ENCODE measurements around the gene CKM.
"Not testable (repeated sequence)": the region's sequence is repeated elsewhere in the genome, so short reads cannot be mapped to it uniquely, and the experiment has no call there.

The CKM gene

DNA sequence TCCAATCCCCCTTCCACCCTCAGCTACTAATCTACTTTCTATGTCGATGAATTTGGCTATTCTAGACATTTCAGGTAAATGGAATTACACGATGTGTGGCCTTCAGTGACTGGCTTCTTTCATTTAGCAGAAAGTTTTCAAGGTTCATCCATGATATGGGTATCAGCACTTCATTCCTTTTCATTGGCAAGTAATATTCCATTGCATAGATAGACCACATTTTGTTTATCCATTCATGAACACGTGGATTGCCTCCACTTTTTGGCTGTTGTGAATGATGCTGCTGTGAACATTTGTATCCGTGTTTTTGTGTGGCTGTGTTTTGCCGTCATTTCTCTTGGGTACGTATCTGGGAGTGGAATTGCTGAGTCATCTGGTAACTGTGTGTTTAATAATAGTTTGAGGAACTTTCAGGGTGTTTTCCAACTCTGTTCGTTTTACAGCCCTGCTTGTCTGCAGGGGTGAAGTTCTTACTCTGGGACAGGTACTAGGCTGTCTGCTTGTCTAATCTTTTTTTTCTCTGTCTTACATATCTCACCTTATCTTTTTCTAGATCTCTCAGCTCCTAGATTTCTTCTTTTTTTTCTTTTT lies 39.1 kb downstream of the CKM start:
- DNase-seq, result no peak

DNA sequence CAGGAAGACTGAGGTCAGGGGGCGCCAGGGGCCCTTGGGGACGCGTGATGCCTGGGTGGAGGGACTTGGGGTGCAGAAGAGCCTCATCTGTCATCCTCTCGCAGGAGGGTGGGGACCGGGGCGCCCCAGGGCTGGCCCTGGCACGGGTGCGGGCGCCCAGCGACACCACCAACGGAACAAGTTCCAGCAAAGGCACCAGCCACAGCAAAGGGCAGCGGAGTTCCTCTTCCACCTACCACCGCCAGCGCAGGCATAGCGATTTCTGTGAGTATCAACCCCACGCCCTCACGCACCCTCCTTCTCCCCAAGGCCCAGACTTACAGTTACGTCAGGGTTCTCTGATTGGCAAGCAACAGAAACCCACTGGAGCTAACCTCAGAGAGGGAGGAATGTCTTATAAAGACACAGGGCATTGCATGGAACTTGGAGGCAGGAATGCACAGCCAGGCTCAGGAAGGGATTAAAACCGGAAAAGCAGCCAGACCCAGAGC lies 42.2 kb downstream of the CKM start:
- DNase-seq, result peak; percentile 15

DNA sequence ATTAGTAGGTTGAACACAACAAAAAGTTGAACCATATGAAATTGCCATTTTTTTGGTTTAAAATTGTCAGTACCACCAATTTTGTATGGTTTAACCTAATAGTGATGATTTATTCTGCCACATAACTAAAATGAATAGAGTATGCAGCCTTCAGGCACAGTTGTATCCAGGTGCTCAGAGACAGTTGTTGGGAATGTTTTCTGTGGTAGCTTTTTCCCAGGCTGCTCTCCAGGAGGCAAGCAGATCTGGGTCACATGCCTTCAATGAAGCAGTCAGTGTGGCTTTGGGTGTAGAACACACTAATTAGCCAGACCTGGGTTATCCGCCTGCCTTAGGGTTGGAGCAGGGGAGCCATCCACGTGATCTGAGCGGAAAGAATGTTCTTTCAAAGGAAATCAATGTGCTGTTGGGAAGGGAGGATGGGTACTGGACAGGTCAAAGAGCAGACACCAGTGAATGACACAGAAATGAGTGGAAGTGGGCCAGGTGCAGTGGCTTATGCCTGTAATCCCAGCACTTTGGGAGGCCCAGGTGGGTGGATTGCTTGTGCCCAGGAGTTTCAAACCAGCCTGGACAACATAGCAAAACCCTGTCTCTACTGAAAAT lies 43.0 kb downstream of the CKM start:
- DNase-seq, result no peak

DNA sequence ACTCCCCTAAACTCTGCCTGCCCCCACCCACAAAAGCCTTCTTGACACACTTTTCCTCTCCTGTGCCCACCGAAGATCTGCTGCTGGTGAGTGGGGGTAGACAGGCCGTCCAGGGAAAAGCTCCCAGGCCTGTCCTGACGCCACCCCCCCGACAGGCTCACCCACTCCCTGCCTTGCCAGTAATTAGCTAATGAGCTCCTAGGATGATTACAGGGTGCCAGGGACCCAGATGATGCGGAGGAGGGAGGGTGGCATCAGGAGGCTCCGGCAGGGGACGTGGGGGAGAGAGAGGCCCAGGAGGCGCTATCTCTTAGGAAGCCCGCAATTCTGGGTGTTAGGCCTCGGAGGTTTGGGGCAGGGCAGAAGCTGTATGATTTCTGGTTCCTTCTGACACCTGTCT lies 44.6 kb downstream of the CKM start:
- peak; percentile 27 for DNase-seq

DNA sequence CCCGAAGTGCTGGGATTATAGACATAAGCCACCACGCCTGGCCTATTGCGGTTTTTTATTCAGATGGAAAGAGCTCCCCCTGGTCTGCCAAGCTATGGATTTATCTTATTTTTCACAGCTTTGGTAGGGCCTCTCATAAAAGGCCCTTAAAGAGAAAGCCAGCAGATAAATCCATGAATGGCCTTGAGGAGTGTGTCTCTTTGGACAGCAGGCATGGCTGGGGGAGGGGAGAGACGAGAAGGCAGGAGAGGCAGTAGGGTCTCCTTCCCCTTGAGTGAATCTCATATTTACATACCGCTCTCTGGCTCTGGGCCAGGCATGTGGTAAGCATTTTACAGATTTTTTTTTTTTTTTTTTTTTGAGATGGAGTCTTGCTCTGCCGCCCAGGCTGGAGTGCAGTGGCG lies 46.4 kb downstream of the CKM start:
- peak; percentile 54 for DNase-seq

DNA sequence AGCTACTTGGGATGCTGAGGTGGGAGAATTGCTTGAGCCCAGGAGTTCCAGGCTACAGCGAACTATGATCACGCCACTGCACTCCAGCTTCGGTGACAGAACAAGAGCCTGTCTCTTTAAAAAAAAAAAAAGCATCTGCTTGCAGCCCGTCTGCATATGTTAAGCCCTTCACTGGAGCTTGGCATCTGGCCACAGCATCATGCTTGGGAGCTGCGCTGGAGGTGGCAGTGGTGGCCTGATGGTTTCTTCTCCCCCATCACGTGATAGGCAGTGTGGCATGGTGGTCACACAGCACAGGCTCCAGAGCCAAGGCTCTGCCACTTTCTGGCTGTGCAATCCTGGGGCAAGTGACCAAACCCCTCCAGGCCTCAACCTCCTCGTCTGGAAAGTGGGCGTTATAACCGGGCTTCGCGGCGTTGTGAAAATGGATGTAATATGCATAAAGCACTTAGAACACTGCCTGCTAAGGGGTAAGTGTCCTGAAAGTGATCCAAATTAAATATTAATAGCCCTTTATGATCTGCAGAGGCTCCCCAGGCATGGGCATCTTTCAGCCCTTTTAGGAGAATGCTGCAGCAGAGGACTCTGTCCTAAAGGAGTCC lies 47.2 kb downstream of the CKM start:
- peak; percentile 88 for DNase-seq

DNA sequence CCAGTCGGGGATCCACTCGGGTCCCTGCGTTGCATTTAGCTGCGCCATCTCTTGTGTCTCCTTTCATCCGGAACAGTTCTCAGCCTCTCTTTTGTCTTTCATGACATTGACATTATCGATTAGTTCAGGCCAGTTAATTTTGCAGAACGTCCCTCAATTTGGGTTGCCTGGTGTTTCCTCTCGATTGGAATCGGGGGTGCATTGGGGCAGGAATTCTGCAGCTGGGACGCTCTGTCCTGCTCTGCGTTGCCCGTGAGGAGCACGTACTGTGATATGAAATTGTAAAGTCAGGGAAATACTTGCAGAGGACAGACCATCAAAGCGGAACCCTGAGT lies 49.2 kb downstream of the CKM start:
- DNase-seq, result no peak

DNA sequence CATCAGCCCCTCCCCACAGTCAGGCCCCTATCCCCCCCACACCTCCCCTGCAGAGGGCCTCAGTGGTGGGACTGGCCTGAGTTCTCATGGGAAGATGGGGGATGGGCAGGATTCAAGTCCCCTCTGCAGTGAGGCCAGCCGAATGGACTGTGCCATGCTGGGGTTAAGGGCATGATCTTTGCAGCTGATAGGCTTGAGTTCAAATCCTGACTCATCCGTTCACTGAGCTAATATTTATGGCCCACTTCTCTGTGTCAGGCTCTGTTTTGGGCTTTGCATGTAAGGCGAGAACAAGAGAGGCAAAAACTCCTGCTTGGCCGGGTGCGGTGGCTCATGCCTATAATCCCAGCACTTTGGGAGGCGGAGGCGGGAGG lies 51.0 kb downstream of the CKM start:
- DNase-seq, result no peak

DNA sequence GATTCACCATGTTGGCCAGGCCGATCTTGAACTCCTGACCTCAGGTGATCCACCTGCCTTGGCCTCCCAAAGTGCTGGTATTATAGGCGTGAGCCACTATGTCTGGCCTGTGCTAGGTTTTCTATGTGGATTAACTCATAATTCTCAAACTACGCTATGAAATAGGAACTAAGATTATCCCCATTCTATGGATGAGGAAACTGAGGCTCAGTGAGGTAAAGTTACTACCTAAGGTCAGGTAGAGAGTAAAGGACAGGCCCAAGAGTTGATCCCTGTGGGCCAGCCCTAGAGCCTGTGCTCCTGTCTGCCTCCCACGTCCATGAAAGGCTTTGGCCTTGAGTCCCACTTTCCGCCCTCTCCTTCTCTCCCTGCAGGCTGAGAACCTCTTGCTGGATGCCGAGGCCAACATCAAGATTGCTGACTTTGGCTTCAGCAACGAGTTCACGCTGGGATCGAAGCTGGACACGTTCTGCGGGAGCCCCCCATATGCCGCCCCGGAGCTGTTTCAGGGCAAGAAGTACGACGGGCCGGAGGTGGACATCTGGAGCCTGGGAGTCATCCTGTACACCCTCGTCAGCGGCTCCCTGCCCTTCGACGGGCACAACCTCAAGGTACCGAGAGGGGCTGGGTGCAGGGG lies 51.5 kb downstream of the CKM start:
- no peak for DNase-seq

DNA sequence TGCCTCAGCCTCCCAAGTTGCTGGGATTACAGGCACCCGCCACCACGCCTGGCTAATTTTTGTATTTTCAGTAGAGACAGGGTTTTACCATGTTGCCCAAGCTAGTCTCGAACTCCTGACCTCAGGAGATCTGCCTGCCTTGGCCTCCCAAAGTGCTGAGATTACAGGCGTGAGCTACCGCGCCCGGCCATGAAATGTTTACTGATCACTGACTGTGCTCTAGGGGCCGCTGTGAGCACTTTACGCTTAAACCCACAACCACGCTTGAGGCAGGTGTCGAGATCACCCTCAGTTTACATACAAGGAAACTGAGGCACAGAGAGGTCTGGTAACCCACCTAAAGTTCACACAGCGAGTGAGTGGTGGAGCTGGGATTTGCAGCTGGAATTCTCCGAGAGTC lies 52.7 kb downstream of the CKM start:
- DNase-seq, result not testable (repeated sequence)

DNA sequence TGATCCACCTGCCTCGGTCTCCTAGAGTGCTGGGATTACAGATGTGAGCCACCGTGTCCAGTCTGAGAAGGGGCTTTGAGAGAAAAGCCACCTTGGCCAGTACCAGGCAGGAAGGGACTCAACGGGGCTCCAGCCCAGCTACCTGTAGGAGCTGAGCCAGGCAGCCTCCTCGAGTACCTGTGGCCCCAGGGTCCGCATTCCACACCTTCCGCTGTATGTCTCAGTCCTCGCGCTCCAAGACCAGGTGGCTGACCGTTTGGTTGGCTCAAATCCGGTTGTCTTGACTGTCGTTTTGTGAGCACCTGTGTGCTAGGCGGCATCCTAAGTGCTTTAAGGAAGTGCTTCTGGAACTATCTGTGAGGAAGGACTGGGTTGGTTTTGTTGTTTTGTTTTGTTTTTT lies 55.4 kb downstream of the CKM start:
- DNase-seq, result no peak

DNA sequence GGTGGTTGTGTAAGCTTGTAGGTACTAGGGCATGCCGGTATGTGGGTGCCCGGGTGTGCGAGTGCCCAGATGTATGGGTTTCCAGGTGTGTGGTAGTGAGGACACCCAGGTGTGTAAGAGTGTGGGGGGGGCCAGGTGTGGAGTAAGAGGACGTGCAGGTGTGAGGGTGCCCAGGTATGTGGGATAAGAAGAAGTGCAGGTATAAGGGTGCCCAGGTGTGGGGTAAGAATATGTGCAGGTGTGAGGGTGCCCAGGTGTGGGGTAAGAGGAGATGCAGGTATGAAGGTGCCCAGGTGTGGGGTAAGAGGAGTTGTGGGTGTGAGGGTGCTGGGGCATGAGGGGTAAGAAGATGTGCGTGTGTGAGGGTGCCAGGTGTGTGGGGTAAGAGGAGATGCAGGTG lies 57.3 kb downstream of the CKM start:
- DNase-seq, result no peak

DNA sequence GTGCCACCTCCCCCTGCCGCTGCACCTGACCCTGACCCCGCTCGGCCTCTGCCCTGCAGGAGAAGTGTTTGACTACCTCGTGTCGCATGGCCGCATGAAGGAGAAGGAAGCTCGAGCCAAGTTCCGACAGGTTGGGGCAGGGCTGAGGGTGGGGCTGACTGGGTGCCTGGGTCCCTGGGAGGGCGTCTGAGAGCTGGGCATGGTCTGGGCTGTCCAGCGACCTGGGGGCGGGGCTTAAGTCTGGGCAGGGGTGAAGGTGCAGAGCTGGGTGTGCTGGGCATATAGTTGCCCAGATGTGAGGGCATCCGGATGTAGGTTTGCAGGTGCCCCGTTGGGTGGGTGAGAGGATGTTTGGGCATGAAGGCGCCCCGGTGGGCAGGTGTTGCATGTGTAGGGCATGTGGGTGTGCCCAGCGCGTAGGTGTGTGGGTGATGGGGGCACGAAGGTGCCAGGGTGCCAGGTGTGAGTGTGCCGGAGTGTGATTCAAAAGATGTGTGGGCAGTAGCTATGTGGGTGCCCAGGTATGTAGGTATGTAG lies 57.8 kb downstream of the CKM start:
- DNase-seq, result no peak

DNA sequence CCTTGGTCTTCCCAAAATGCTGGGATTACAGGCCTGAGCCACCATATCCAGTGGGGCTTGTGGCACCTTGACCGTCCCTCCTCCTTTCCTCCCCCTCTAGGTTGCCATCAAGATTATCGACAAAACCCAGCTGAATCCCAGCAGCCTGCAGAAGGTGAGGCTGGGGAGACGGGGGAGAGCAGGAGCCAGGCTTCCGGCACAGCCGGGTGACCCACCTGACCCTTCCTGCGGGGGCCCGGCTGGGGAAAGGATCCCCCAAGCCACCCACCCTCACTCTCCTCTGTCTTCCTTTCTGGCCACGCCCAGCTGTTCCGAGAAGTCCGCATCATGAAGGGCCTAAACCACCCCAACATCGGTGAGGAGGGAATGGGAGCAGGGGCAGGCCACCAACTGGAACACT lies 59.7 kb downstream of the CKM start:
- no peak for DNase-seq

DNA sequence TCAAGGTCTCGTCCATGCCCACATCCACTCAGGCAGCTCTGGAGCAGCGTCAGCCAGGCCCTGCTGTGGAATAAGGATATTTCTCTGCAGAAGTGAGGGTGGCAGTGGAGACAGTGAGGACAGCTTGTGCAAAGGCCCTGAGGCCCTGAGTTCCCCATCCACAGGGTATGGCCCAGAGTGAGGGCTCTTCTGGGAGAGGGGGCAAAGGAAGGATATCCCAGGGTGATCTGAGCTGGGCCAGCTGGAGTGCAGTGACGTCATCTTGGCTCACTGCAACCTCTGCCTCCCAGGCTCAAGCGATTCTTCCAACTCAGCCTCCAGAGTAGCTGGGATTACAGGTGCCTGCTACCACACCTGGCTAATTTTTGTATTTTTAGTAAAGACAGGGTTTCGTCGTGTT lies 60.1 kb downstream of the CKM start:
- DNase-seq, result peak; percentile 55

DNA sequence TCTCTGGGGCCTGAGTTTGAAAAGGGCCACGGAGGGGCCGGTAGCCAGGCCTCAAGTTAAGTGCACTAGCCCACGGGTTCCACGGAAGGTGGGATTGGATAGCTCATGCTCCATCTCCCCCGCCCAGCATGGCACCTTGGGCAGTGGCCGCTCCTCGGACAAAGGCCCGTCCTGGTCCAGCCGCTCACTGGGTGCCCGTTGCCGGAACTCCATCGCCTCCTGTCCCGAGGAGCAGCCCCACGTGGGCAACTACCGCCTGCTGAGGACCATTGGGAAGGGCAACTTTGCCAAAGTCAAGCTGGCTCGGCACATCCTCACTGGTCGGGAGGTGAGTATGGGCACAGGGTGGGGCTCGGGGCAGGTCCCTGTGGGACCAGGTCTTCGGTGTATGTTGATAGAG lies 63.8 kb downstream of the CKM start:
- no peak for DNase-seq

DNA sequence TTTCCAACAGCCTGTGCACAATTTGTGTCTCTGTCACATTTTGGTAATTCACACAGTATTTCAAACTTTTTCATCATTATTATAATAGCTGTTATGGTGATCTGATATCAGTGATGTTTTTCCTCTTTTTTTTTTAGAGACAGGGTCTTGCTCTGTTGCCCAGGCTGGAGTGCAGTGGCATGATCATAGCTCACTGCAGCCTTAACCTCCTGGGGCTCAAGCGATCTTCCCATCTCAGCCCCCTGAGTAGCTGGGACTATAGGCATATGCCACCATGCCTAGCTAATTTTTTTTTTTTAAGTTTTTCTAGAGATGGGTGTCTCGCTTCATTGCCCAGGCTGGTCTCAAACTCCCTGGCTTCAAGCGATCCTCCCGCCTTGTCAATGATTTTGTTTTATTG lies 65.8 kb downstream of the CKM start:
- no peak for DNase-seq

All from NCI-H82 (cell line).